Measurements from ENCODE around the gene C1orf174. TPM values are rescaled to one million over a fixed set of nuclear protein-coding genes. Genes with fewer than 3 reads are reported as not detected.

The C1orf174 gene
- total and polyA plus RNA-seq, 12 donors, result 7.5 to 13.4 (median 10.9) TPM

DNA sequence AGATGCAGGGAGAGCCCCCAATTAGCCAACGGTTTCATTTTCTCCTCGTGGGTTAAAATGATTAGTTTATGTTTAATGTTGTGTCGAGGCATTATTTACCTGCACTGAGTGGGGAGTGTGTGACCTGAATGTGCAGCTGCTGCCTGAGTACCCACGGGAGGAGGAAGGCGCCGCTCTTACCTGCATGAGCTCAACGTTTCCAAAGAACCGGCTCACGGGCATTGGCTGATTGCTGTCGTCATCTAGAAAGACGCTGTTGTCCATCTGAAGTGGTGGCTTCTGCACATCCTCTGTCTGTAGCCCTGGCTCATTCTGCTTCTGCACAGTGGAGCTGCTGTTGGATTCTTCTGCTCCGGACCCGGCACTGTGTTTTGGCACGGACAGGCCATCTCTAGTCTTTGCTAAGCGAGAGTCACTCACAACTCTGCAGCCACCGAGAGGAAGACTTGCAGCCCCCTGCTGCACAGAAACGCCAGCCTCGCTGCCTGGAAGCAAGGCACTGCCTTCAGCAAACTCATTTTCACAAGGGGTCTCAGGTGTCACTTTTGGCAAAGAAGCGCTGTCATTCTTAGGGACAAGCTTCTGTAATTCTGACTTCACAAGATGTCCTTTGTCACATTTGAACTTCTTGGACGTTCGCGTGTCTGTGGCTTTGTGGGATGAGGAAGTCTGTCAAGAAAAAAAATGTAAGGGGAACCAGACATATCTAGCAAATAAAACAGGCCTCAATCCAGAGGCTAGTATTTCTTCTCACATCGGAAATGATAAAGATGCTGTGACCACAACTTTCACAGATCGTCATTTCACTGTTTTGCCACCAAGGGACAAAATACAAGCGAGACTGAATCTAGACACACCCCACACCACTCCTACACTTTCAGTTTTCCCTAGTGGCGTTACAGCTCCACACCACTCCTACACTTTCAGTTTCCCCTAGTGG lies 9.4 kb downstream of the C1orf174 start:
- peaks cover 0 to 22% (median 6%) of the 10 kb centered on the region in 9 donors for H3K4me1 ChIP-seq
- TF ChIP-seq, protein P1, sequence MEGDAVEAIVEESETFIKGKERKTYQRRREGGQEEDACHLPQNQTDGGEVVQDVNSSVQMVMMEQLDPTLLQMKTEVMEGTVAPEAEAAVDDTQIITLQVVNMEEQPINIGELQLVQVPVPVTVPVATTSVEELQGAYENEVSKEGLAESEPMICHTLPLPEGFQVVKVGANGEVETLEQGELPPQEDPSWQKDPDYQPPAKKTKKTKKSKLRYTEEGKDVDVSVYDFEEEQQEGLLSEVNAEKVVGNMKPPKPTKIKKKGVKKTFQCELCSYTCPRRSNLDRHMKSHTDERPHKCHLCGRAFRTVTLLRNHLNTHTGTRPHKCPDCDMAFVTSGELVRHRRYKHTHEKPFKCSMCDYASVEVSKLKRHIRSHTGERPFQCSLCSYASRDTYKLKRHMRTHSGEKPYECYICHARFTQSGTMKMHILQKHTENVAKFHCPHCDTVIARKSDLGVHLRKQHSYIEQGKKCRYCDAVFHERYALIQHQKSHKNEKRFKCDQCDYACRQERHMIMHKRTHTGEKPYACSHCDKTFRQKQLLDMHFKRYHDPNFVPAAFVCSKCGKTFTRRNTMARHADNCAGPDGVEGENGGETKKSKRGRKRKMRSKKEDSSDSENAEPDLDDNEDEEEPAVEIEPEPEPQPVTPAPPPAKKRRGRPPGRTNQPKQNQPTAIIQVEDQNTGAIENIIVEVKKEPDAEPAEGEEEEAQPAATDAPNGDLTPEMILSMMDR (IDR thresholded peaks at IDR 0.05), result no peak
- DNase-seq, result no peak
- 81 to 84% methylated on average over 26 of the region's 26 CpGs for WGBS, 2 donors
- no peaks in the 10 kb centered on the region for H3K9me3 ChIP-seq
- H3K36me3 ChIP-seq, result peaks cover 0 to 76% (median 32%) of the 10 kb centered on the region in 9 donors
- H3K4me3 ChIP-seq, result peak overlapping the region in 1 of 10 donors; percentile 18
- intact Hi-C loops (cut with DNase I), result no loop called here
- no peaks in the 10 kb centered on the region for H3K27me3 ChIP-seq
- peak overlapping the region in 1 of 10 donors; percentile 70 for H3K27ac ChIP-seq
- peak in 1 of 8 donors; percentile 26 for ATAC-seq

DNA sequence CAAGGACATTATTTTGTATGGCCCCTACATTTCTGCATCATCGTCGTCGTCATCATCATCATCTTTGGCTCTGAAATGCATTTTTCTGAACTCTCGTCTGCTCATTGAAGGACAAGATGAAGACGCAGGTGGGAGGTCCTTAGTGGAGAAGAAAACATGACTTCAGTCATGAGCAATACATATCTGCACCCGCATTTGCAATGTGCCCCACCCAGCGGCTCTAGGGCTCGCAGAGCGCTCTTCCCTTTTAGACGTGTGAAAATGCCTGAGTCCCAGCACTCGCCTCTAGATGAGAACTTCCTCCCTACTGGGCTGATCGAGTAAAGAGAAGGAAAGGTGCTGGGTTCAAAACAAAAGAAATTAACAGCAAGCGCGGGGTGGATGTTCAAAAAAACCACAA lies 10.1 kb downstream of the C1orf174 start:
- Histone ChIP-seq H3K9me3 (no peaks in the 10 kb centered on the region), H3K27me3 (no peaks in the 10 kb centered on the region), H3K27ac (peak overlapping the region in 1 of 10 donors; percentile 70), H3K4me3 (no peak overlapping the region), H3K36me3 (peaks cover 0 to 76% (median 34%) of the 10 kb centered on the region in 9 donors), H3K4me1 (peaks cover 0 to 22% (median 6%) of the 10 kb centered on the region in 9 donors)
- WGBS, 2 donors, result 93 to 96% methylated on average over 14 of the region's 14 CpGs
- intact Hi-C loops (cut with DNase I), result no loop called here
- no peak for ATAC-seq
- TF ChIP-seq, protein P1 (IDR thresholded peaks at IDR 0.05), result no peak
- no peak for DNase-seq

DNA sequence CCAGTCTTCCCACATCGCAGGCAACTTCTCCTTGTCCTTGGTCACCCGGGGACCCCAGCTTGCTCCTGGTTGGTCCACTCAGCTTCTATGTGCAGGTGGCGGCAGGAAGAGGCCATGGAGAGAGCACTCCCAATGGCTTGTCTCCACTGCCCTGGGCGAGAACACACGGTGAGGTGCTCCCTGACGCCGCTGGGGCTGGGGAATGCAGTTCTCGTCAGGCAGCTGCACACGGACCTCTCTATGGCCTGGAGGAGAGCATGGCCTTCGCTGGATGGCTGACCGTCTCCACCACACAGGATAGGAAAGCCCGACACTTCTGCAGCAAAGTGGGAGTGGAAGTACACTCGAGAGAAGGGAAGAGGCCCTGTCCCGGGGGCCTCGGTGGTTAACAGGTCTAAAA lies 11.8 kb downstream of the C1orf174 start:
- no peak overlapping the region for H3K4me3 ChIP-seq
- TF ChIP-seq, protein P1 (IDR thresholded peaks at IDR 0.05), result no peak
- H3K27ac ChIP-seq, result no peak overlapping the region
- H3K36me3 ChIP-seq, result peaks cover 0 to 88% (median 39%) of the 10 kb centered on the region in 9 donors
- no peak for DNase-seq
- no peaks in the 10 kb centered on the region for H3K9me3 ChIP-seq
- ATAC-seq, result no peak
- no peaks in the 10 kb centered on the region for H3K27me3 ChIP-seq
- 90 to 91% methylated on average over 15 of the region's 15 CpGs for WGBS, 2 donors
- peaks cover 0 to 22% (median 6%) of the 10 kb centered on the region in 9 donors for H3K4me1 ChIP-seq
- intact Hi-C loops (cut with DNase I), result no loop called here

GRCh38 chr1:3886691-3887090 lies 13.4 kb downstream of the C1orf174 start:
- WGBS, 2 donors, result 88 to 90% methylated on average over 8 of the region's 8 CpGs

More at GRCh38 chr1:3886691-3887090, 13.4 kb downstream of the C1orf174 start:
- TF ChIP-seq, protein P1 (IDR thresholded peaks at IDR 0.05), result no peak
- H3K4me3 ChIP-seq, result no peak overlapping the region
- H3K4me1 ChIP-seq, result peaks cover 0 to 15% (median 0%) of the 10 kb centered on the region in 9 donors
- H3K27me3 ChIP-seq, result no peaks in the 10 kb centered on the region
- intact Hi-C loops (cut with DNase I), result no loop called here
- no peaks in the 10 kb centered on the region for H3K9me3 ChIP-seq
- peaks cover 0 to 87% (median 40%) of the 10 kb centered on the region in 9 donors for H3K36me3 ChIP-seq
- ATAC-seq (no peak), DNase-seq (no peak)
- no peak overlapping the region for H3K27ac ChIP-seq

Measured in heart right ventricle (tissue), 16 donors.